ENCODE data around the gene RHOV. TPM values are rescaled to one million over a fixed set of nuclear protein-coding genes. Genes with fewer than 3 reads are reported as not detected.

The RHOV gene
- total RNA-seq, 1 experiment from 2014 or later: 4.2 TPM

DNA sequence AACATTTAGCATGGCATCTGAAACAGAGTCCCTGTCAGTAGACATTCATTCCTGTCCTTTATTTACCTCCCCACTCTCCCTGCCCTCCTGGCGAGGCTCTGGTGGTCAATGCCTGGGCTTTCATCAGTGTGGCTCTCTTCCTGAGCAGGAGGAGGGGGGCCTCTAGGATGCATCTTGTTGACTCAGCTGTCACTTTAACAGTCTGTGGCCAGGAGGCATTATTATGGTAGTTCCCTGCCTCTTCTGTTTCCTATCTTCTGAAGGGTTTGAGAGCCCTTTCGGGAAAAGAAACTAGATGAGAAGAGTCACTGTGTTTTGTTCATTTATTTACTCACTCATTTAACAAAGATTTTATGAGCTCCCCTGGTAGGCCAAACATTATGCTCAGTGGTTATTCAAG, 43.1 kb downstream of the RHOV start:
- ATAC-seq: no peak
- TF ChIP-seq, protein P1, sequence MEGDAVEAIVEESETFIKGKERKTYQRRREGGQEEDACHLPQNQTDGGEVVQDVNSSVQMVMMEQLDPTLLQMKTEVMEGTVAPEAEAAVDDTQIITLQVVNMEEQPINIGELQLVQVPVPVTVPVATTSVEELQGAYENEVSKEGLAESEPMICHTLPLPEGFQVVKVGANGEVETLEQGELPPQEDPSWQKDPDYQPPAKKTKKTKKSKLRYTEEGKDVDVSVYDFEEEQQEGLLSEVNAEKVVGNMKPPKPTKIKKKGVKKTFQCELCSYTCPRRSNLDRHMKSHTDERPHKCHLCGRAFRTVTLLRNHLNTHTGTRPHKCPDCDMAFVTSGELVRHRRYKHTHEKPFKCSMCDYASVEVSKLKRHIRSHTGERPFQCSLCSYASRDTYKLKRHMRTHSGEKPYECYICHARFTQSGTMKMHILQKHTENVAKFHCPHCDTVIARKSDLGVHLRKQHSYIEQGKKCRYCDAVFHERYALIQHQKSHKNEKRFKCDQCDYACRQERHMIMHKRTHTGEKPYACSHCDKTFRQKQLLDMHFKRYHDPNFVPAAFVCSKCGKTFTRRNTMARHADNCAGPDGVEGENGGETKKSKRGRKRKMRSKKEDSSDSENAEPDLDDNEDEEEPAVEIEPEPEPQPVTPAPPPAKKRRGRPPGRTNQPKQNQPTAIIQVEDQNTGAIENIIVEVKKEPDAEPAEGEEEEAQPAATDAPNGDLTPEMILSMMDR (IDR thresholded peaks at IDR 0.05): no peak
- TF ChIP-seq, protein P2, sequence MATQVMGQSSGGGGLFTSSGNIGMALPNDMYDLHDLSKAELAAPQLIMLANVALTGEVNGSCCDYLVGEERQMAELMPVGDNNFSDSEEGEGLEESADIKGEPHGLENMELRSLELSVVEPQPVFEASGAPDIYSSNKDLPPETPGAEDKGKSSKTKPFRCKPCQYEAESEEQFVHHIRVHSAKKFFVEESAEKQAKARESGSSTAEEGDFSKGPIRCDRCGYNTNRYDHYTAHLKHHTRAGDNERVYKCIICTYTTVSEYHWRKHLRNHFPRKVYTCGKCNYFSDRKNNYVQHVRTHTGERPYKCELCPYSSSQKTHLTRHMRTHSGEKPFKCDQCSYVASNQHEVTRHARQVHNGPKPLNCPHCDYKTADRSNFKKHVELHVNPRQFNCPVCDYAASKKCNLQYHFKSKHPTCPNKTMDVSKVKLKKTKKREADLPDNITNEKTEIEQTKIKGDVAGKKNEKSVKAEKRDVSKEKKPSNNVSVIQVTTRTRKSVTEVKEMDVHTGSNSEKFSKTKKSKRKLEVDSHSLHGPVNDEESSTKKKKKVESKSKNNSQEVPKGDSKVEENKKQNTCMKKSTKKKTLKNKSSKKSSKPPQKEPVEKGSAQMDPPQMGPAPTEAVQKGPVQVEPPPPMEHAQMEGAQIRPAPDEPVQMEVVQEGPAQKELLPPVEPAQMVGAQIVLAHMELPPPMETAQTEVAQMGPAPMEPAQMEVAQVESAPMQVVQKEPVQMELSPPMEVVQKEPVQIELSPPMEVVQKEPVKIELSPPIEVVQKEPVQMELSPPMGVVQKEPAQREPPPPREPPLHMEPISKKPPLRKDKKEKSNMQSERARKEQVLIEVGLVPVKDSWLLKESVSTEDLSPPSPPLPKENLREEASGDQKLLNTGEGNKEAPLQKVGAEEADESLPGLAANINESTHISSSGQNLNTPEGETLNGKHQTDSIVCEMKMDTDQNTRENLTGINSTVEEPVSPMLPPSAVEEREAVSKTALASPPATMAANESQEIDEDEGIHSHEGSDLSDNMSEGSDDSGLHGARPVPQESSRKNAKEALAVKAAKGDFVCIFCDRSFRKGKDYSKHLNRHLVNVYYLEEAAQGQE (IDR thresholded peaks at IDR 0.05; ENCODE audit: insufficient read depth in 1 of 2, low read depth in 2 of 2, low read length in 1 of 2): no peak
- TF ChIP-seq SIN3A (IDR thresholded peaks at IDR 0.05; ENCODE audit: borderline replicate concordance, insufficient read depth, low read depth, low read length) (no peak), TCF7L2 (IDR thresholded peaks at IDR 0.05; ENCODE audit: low read depth, low read length) (no peak)
- no TSS peak for BruUV-seq (replicated peaks)
- ChIA-PET CTCF (interaction anchor here (1.1 kb wide), 1 partner anchor 14 kb away, joined by 3 read pairs; no protein-coding TSS in a partner anchor), POLR2A (no interaction called here)
- in situ Hi-C loops (cut with HindIII; ENCODE audit: low pct_unique_long_range_greater_than_20kb, low sequenced_read_pairs): no loop called here
- Histone ChIP-seq H3K4me1 (ENCODE audit: control insufficient read depth, insufficient read depth, low read length) (peaks cover 17% of the 10 kb centered on the region), H3K27me3 (ENCODE audit: control insufficient read depth, insufficient read depth, low read length) (no peaks in the 10 kb centered on the region), H3K9me3 (ENCODE audit: control insufficient read depth, insufficient read depth, low read depth, low read length) (no peaks in the 10 kb centered on the region), H3K36me3 (ENCODE audit: control insufficient read depth, insufficient read depth, low read length) (no peaks in the 10 kb centered on the region), H3K27ac (ENCODE audit: low read length) (no peak overlapping the region), H3K4me3 (ENCODE audit: low read depth in 2 of 2, low read length in 2 of 2) (no peak overlapping the region)
- DNase-seq (ENCODE audit: low read depth, low spot score): no peak
- intact Hi-C loops (cut with micrococcal nuclease; ENCODE audit: unreplicated experiment): no loop called here

DNA sequence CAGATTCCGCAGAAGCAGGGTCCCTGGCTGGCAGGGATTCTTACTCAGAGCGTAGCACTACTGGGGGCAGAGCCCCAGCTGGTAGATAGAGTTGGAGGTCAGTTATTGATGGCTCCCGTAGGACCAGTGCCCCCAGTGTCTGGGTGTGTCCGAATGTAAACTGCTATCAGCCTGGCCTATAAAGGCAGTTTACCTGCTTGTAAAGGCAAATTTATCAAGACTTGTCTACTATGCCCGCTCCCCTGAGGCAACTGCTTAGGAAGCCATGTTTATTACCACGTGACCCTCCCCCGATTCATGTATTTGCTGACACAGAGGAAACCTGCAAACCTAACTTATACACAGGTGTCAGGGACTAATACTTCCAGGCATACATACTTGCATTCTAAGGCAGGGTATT, 44.9 kb downstream of the RHOV start:
- ATAC-seq: no peak
- no peak for DNase-seq (ENCODE audit: low read depth, low spot score)
- ChIA-PET POLR2A (no interaction called here), CTCF (interaction anchor here (0.7 kb wide), 1 partner anchor 74 kb away, joined by 3 read pairs; no protein-coding TSS in a partner anchor)
- H3K4me3 ChIP-seq (ENCODE audit: low read depth in 2 of 2, low read length in 2 of 2): no peak overlapping the region
- no peaks in the 10 kb centered on the region for H3K9me3 ChIP-seq (ENCODE audit: control insufficient read depth, insufficient read depth, low read depth, low read length)
- BruUV-seq (replicated peaks): no TSS peak
- no peaks in the 10 kb centered on the region for H3K36me3 ChIP-seq (ENCODE audit: control insufficient read depth, insufficient read depth, low read length)
- TF ChIP-seq, protein P2 (IDR thresholded peaks at IDR 0.05; ENCODE audit: insufficient read depth in 1 of 2, low read depth in 2 of 2, low read length in 1 of 2): no peak
- TF ChIP-seq, protein P1 (IDR thresholded peaks at IDR 0.05): no peak
- TF ChIP-seq POLR2AphosphoS5 (IDR thresholded peaks at IDR 0.05; ENCODE audit: low read depth, low read length): no peak
- no peak for TF ChIP-seq SIN3A (IDR thresholded peaks at IDR 0.05; ENCODE audit: borderline replicate concordance, insufficient read depth, low read depth, low read length)
- no peak for TF ChIP-seq TCF7L2 (IDR thresholded peaks at IDR 0.05; ENCODE audit: low read depth, low read length)
- no peak overlapping the region for H3K27ac ChIP-seq (ENCODE audit: low read length)
- intact Hi-C loops (cut with micrococcal nuclease; ENCODE audit: unreplicated experiment): no loop called here
- in situ Hi-C loops (cut with HindIII; ENCODE audit: low pct_unique_long_range_greater_than_20kb, low sequenced_read_pairs): no loop called here
- peaks cover 22% of the 10 kb centered on the region for H3K4me1 ChIP-seq (ENCODE audit: control insufficient read depth, insufficient read depth, low read length)
- H3K27me3 ChIP-seq (ENCODE audit: control insufficient read depth, insufficient read depth, low read length): no peaks in the 10 kb centered on the region
